ENCODE measurements around the gene GJA3.

GJA3 gene

GRCh38 chr13:20114066-20114610 is 46.7 kb downstream of the GJA3 start:
- no peak for TF ChIP-seq CTCF (IDR thresholded peaks at IDR 0.05; ENCODE audit: insufficient read depth, low read length, poor library complexity, severe bottlenecking)
- H3K4me3 ChIP-seq (replicated peaks; ENCODE audit: low read depth, low read length): no peak overlapping the region
- no peak for DNase-seq (ENCODE audit: extremely low read depth, insufficient read length)

GRCh38 chr13:20109037-20109436 is 51.8 kb downstream of the GJA3 start:
- Histone ChIP-seq H3K4me3 (replicated peaks; ENCODE audit: low read depth, low read length) (no peak overlapping the region), H3K27me3 (replicated peaks; ENCODE audit: control insufficient read depth, insufficient read depth, low read length) (no peaks in the 10 kb centered on the region)

More at GRCh38 chr13:20114066-20114610, 46.7 kb downstream of the GJA3 start:
- no peaks in the 10 kb centered on the region for H3K27me3 ChIP-seq (replicated peaks; ENCODE audit: control insufficient read depth, insufficient read depth, low read length)
- no peaks in the 10 kb centered on the region for H3K36me3 ChIP-seq (ENCODE audit: control insufficient read depth, insufficient read depth, low read length)

GRCh38 chr13:20106742-20107141 is 54.1 kb downstream of the GJA3 start:
- no peaks in the 10 kb centered on the region for H3K36me3 ChIP-seq (ENCODE audit: control insufficient read depth, insufficient read depth, low read length)
- H3K27me3 ChIP-seq (replicated peaks; ENCODE audit: control insufficient read depth, insufficient read depth, low read length): no peaks in the 10 kb centered on the region
- DNase-seq (ENCODE audit: extremely low read depth, insufficient read length): no peak
- no peak for TF ChIP-seq CTCF (IDR thresholded peaks at IDR 0.05; ENCODE audit: insufficient read depth, low read length, poor library complexity, severe bottlenecking)
- no peak overlapping the region for H3K4me3 ChIP-seq (replicated peaks; ENCODE audit: low read depth, low read length)

More at GRCh38 chr13:20109037-20109436, 51.8 kb downstream of the GJA3 start:
- DNase-seq (ENCODE audit: extremely low read depth, insufficient read length): no peak
- TF ChIP-seq CTCF (IDR thresholded peaks at IDR 0.05; ENCODE audit: insufficient read depth, low read length, poor library complexity, severe bottlenecking): no peak
- no peaks in the 10 kb centered on the region for H3K36me3 ChIP-seq (ENCODE audit: control insufficient read depth, insufficient read depth, low read length)

- no peaks in the 10 kb centered on the region for H3K36me3 ChIP-seq (ENCODE audit: control insufficient read depth, insufficient read depth, low read length)
- no peak for DNase-seq (ENCODE audit: extremely low read depth, insufficient read length)
- H3K27me3 ChIP-seq (replicated peaks; ENCODE audit: control insufficient read depth, insufficient read depth, low read length): no peaks in the 10 kb centered on the region
- no peak overlapping the region for H3K4me3 ChIP-seq (replicated peaks; ENCODE audit: low read depth, low read length)
- TF ChIP-seq CTCF (IDR thresholded peaks at IDR 0.05; ENCODE audit: insufficient read depth, low read length, poor library complexity, severe bottlenecking): no peak
Measured at GRCh38 chr13:20105161-20105689, 55.6 kb downstream of the GJA3 start.

GRCh38 chr13:20102525-20103180 is 58.2 kb downstream of the GJA3 start:
- no peak for TF ChIP-seq CTCF (IDR thresholded peaks at IDR 0.05; ENCODE audit: insufficient read depth, low read length, poor library complexity, severe bottlenecking)
- no peak overlapping the region for H3K4me3 ChIP-seq (replicated peaks; ENCODE audit: low read depth, low read length)
- H3K36me3 ChIP-seq (ENCODE audit: control insufficient read depth, insufficient read depth, low read length): no peaks in the 10 kb centered on the region
- no peak for DNase-seq (ENCODE audit: extremely low read depth, insufficient read length)
- H3K27me3 ChIP-seq (replicated peaks; ENCODE audit: control insufficient read depth, insufficient read depth, low read length): no peaks in the 10 kb centered on the region

Measured in GM06990 (cell line).